ENCODE measurements around the gene C10orf90.

GRCh38 chr10:126659750-126660149, 10.7 kb downstream of the C10orf90 start:
- TF ChIP-seq CTCF (IDR thresholded peaks at IDR 0.05; ENCODE audit: extremely low read depth in 1 of 2, insufficient read depth in 1 of 2, low read depth in 1 of 2, low read length in 2 of 2), result no peak
- no peak for TF ChIP-seq EZH2 (IDR thresholded peaks at IDR 0.05; ENCODE audit: borderline replicate concordance, low read depth, low read length, severe bottlenecking)
- no peak for TF ChIP-seq POLR2AphosphoS5 (IDR thresholded peaks at IDR 0.05; ENCODE audit: insufficient read depth, low read depth, low read length)
- no peak for TF ChIP-seq POLR2A (IDR thresholded peaks at IDR 0.05; ENCODE audit: low read depth, low read length)
- no peak for TF ChIP-seq FOS (IDR thresholded peaks at IDR 0.05; ENCODE audit: borderline replicate concordance, insufficient read depth, low read length)
- TF ChIP-seq, protein P1, sequence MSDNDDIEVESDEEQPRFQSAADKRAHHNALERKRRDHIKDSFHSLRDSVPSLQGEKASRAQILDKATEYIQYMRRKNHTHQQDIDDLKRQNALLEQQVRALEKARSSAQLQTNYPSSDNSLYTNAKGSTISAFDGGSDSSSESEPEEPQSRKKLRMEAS (IDR thresholded peaks at IDR 0.05; ENCODE audit: insufficient read depth, insufficient read length), result no peak
